Thoracic aorta (tissue), 2 donors: ENCODE data around the gene RUNX2. TPM values are rescaled to one million over a fixed set of nuclear protein-coding genes. Genes with fewer than 3 reads are reported as not detected.

Experiments
- ATAC-seq: fragments of 150-250 bp; one replicate; pipeline ENCODE4 v1.8.0; 2017; ENCODE audit warnings: low read depth; ENCODE audit not compliant: insufficient number of reproducible peaks, low FRiP score
- DNase-seq: peaks from one replicate; pipeline ENCODE4 v3.0.0-alpha.2; 2020; ENCODE audit warnings: low spot score
- H3K27ac ChIP-seq, 2 donors: fragments of 200-600 bp; sonication (generic); 1 replicate in 1 of 2; 2 replicates in 1 of 2; pipeline ENCODE4 v1.5.1; 2016; ENCODE audit warnings: mild to moderate bottlenecking in 2 of 2, moderate library complexity in 2 of 2
- H3K27me3 ChIP-seq: fragments of 200-600 bp; sonication (generic); replicated peaks from 2 replicates; pipeline ENCODE4 v1.6.0; 2016; ENCODE audit warnings: mild to moderate bottlenecking; ENCODE audit not compliant: insufficient read depth
- H3K36me3 ChIP-seq: fragments of 200-600 bp; sonication (generic); one replicate; pipeline ENCODE4 v1.5.1; 2016
- H3K4me1 ChIP-seq, 2 donors: fragments of 200-600 bp; sonication (generic); 1 replicate in 1 of 2; 2 replicates in 1 of 2; pipeline versions ENCODE4 v1.5.1 to v1.6.0; 2016; ENCODE audit warnings: low read depth in 2 of 2, mild to moderate bottlenecking in 1 of 2; ENCODE audit not compliant: control insufficient read depth in 1 of 2
- H3K4me3 ChIP-seq: fragments of 200-600 bp; sonication (generic); 2 replicates; pipeline ENCODE4 v1.5.1; 2016; ENCODE audit warnings: mild to moderate bottlenecking
- H3K9me3 ChIP-seq: fragments of 200-600 bp; sonication (generic); 2 replicates; pipeline ENCODE4 v1.5.1; 2016
- total RNA-seq, 2 donors: library from RNA; depleted of rRNA; stranded (reverse); fragments of >200 nt; gene quantifications; one replicate each; pipeline versions ENCODE4 v1.1.0 to v1.2.3, GENCODE V29; 2016
- TF ChIP-seq, protein P1 (sequence below): fragments of 200-600 bp; sonication (generic); IDR thresholded peaks from one replicate; pipeline ENCODE4 v1.5.1; 2019; ENCODE audit warnings: antibody characterized with exemption

The RUNX2 gene
- total RNA-seq, 2 donors from 2014 or later: 3.2 to 7.9 TPM

DNA sequence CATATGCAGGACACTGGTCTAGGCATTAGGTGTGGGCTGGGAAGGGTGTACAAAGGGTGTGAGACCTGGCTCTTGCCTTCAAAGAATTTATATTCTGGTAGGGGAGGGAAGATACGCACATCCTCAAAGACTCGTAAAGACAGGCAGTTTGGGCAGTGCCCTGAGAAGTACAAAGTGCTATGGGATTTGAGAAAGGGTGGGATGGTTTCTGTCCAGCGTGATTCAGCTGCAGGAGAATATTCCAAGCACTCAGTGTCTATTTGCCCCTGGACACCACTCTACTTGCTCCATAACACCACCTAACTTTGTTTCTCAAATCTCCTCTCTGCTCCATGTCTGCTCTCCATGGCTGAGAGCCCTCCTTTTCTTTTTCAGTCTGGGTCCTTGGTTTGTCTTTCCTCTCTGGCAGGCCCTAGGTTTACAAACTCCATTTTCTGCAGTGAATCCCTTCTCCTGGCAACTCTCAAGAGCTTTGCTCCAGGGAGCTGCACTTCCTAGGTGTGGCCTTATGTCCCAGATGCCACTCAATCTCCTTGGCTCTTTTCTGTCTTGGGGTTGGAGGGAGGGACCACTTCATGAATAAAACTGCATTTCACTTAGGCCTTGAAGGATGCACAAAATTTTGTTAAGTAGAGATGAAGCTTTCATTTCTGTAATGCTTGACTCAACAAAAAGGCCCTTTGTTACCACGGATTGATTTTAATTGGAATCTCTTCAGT lies 377.2 kb downstream of the RUNX2 start:
- Histone ChIP-seq H3K27ac (no peak overlapping the region), H3K4me1 (no peaks in the 10 kb centered on the region), H3K4me3 (no peak overlapping the region), H3K27me3 (no peaks in the 10 kb centered on the region), H3K9me3 (no peaks in the 10 kb centered on the region), H3K36me3 (no peaks in the 10 kb centered on the region)
- ATAC-seq (no peak), DNase-seq (no peak)
- TF ChIP-seq, protein P1, sequence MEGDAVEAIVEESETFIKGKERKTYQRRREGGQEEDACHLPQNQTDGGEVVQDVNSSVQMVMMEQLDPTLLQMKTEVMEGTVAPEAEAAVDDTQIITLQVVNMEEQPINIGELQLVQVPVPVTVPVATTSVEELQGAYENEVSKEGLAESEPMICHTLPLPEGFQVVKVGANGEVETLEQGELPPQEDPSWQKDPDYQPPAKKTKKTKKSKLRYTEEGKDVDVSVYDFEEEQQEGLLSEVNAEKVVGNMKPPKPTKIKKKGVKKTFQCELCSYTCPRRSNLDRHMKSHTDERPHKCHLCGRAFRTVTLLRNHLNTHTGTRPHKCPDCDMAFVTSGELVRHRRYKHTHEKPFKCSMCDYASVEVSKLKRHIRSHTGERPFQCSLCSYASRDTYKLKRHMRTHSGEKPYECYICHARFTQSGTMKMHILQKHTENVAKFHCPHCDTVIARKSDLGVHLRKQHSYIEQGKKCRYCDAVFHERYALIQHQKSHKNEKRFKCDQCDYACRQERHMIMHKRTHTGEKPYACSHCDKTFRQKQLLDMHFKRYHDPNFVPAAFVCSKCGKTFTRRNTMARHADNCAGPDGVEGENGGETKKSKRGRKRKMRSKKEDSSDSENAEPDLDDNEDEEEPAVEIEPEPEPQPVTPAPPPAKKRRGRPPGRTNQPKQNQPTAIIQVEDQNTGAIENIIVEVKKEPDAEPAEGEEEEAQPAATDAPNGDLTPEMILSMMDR: no peak

DNA sequence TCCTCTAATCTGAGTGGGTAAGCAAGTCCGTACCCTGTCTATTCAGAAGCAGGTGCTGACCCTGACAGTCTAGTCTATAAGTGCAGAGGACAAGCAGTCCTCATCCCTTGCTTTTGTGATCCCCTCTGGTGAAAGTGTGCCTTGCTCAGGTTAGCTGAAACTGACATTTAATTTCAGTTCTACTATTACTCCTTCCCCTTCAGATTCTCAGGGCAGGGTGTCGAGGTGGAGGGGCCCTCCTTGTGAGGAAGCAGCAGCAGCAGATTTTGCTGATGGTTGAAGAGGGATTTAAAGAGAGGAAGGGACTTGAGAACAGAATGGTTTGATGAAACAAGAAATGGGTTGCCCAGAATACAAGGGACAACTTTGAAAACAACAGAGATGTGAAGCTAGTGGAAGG lies 378.2 kb downstream of the RUNX2 start:
- Histone ChIP-seq H3K36me3 (no peaks in the 10 kb centered on the region), H3K27ac (no peak overlapping the region), H3K4me3 (no peak overlapping the region), H3K27me3 (no peaks in the 10 kb centered on the region), H3K4me1 (no peaks in the 10 kb centered on the region), H3K9me3 (no peaks in the 10 kb centered on the region)
- no peak for ATAC-seq
- DNase-seq: no peak
- TF ChIP-seq, protein P1: no peak

DNA sequence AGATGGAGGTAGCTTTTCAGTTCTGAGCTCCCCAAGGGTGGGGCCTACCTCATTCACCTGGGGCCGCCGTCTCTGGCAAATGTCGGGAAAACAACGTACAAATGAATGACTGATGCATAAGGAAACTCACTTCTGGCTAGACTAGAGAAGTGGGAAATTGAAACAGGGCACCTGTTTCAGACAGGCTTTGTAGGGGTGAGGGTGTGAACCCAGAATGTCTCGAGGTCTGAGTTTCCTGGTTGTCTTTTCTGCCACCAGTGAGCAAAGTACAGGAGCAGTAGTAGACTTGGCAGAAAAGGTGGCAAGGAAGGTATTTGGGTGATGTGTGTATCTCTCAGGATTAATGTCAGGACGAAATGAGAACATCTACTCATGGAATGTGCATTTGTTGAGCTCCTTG lies 379.0 kb downstream of the RUNX2 start:
- no peaks in the 10 kb centered on the region for H3K36me3 ChIP-seq
- no peaks in the 10 kb centered on the region for H3K9me3 ChIP-seq
- TF ChIP-seq, protein P1: no peak
- DNase-seq (no peak), ATAC-seq (no peak)
- H3K4me3 ChIP-seq: no peak overlapping the region
- H3K27me3 ChIP-seq: no peaks in the 10 kb centered on the region
- no peaks in the 10 kb centered on the region for H3K4me1 ChIP-seq
- H3K27ac ChIP-seq: no peak overlapping the region

DNA sequence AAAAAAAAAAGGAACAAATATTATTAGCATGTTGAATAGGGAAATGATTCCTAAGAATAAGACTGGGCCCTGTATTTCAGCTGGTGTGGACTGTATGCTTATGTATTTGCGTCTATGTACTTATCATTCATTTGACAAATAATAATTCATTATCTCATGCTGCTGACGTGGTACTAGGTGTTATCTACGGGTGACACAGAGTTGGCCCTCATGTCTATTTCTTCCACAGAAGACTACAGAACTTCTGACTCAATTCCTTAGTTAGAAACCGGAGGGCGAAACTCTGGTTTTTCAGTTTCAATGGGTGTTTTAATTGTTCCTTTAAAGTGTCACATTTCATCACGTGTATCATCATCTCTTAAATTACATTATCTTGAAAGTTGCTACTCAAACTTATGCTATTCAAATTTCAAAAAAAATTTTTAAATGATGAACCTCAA lies 381.7 kb downstream of the RUNX2 start:
- H3K9me3 ChIP-seq: no peaks in the 10 kb centered on the region
- H3K4me1 ChIP-seq: peaks cover 3 to 8% of the 10 kb centered on the region in 2 donors
- TF ChIP-seq, protein P1: no peak
- H3K27ac ChIP-seq: no peak overlapping the region
- no peak for ATAC-seq
- H3K36me3 ChIP-seq: no peaks in the 10 kb centered on the region
- no peaks in the 10 kb centered on the region for H3K27me3 ChIP-seq
- no peak overlapping the region for H3K4me3 ChIP-seq
- DNase-seq: no peak

DNA sequence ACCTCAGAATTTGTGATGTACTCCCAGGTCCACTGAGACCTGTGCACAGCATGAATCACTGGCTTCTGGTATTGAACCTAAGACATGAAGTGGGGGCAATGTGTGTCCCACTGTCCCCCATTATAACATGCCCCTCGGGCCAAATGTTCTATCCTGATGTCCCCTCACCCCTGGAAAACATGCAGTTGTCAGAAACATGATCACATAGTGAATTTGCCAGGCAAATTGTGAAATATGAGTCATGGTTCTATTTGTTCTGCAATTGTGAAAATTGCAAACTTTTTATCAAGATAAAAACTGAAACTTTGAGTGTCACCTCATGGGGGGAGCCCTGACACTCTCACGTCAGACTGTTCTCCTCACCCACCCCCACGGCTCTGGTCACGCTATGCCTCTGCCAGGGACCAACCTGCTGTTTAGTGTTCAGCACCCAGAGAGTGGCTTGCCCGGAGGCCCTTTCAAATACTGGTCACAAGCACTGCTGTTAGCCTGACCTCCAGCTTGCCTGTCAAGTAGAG lies 382.2 kb downstream of the RUNX2 start:
- ATAC-seq (no peak), DNase-seq (no peak)
- H3K27ac ChIP-seq: no peak overlapping the region
- no peaks in the 10 kb centered on the region for H3K36me3 ChIP-seq
- peaks cover 3 to 8% of the 10 kb centered on the region in 2 donors for H3K4me1 ChIP-seq
- H3K9me3 ChIP-seq: no peaks in the 10 kb centered on the region
- no peak overlapping the region for H3K4me3 ChIP-seq
- TF ChIP-seq, protein P1: no peak
- H3K27me3 ChIP-seq: no peaks in the 10 kb centered on the region
